ENCODE data around the gene HCFC1R1.

GRCh38 chr16:2983706-2984136 is 40.0 kb downstream of the HCFC1R1 start:
- TF ChIP-seq CTCF (conservative IDR thresholded peaks at IDR 0.05), result peak; percentile 98
- TF ChIP-seq ZFX (IDR thresholded peaks at IDR 0.05), result no peak

All from C4-2B (cell line).